ENCODE results near the gene SACM1L.

DNA sequence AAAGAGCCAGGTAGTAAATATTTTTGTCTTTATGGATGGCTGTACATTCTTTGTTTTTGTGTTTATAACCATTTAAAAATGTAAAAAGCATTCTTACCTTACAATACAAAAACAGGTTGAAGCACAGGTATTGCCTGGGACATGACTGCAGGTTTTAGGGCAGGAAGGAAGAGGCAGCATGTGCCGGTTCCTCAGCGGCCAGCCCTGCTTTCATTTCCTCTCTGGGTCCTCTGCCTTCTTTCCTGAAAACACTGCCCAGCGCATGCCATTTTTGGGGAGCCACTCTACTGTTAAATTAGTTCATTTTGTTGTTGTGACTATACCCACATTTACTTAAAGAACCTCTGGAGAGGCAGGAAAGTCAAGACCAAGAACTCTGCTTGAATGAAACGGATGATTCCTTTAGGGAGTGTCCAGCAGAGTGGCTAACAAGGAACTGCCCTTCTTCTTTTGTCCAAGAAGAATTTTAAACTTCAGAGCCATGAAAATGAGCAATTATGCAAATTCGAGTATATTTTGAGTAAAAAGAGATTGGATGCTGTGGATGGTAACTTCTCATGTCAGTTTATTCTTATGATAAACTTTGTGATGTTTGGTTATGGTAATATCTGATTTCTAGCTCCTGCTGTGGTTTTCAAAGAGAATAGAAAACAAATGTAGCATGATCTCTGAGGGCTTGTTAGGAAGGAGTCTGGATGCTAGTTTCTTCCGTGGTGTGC, 52.7 kb downstream of the SACM1L start:
- no peak for TF ChIP-seq CTCF (IDR thresholded peaks at IDR 0.05; ENCODE audit: low read depth, low read length)
- TF ChIP-seq POLR2A (IDR thresholded peaks at IDR 0.05; ENCODE audit: extremely low read depth, insufficient read length): no peak
- no peak for TF ChIP-seq MYC (IDR thresholded peaks at IDR 0.05; ENCODE audit: low read depth, low read length)

Measured in NB4 (cell line).